ENCODE results near the gene PSMC5. TPM values are rescaled to one million over a fixed set of nuclear protein-coding genes. Genes with fewer than 3 reads are reported as not detected.
"Not testable (repeated sequence)": the region's sequence is repeated elsewhere in the genome, so short reads cannot be mapped to it uniquely, and the experiment has no call there.

The PSMC5 gene
- total RNA-seq, 4 donors from 2014 or later: 91.0 to 119 (median 103) TPM

- not testable (repeated sequence) for DNase-seq (ENCODE audit: low spot score); ATAC-seq (ENCODE audit: low FRiP score)
These were observed 51.2 kb downstream of the PSMC5 start for GRCh38 chr17:63878413-63878812.

- TF ChIP-seq, protein P1, sequence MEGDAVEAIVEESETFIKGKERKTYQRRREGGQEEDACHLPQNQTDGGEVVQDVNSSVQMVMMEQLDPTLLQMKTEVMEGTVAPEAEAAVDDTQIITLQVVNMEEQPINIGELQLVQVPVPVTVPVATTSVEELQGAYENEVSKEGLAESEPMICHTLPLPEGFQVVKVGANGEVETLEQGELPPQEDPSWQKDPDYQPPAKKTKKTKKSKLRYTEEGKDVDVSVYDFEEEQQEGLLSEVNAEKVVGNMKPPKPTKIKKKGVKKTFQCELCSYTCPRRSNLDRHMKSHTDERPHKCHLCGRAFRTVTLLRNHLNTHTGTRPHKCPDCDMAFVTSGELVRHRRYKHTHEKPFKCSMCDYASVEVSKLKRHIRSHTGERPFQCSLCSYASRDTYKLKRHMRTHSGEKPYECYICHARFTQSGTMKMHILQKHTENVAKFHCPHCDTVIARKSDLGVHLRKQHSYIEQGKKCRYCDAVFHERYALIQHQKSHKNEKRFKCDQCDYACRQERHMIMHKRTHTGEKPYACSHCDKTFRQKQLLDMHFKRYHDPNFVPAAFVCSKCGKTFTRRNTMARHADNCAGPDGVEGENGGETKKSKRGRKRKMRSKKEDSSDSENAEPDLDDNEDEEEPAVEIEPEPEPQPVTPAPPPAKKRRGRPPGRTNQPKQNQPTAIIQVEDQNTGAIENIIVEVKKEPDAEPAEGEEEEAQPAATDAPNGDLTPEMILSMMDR (IDR thresholded peaks at IDR 0.05): no peak
- DNase-seq (ENCODE audit: low spot score) (no peak), ATAC-seq (ENCODE audit: low FRiP score) (no peak)
These were observed 53.5 kb downstream of the PSMC5 start for GRCh38 chr17:63880706-63881105.

DNA sequence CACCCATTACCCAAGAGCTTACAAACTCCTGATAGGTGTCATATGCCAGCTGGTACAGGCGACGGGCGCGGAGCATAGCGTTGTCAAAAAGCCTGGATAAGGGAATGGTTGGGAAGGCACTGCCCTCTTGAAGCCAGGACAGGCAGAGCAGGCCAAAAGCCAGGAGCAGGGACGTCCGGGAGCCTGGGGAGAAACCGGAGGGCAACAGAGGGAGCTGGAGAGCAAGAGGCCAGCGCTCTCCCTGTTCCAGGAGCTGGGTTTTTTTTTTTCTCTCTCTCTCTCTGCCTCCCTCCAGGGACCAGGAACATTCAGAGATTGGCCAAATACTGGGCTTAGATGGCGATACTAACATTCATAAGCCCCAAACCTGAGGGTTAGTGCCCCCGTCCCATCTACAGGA lies 54.1 kb downstream of the PSMC5 start:
- not testable (repeated sequence) for ATAC-seq (ENCODE audit: low FRiP score); DNase-seq (ENCODE audit: low spot score)

Other genes starting within 250 kb of the PSMC5 start
- gene TACO1, start 226.5 kb upstream of the PSMC5 start, total RNA-seq: 10 to 100 TPM in 2 of 4 donors, 1 to 10 TPM in 2; 8.5 to 12.0 (median 10.1) TPM
- gene MAP3K3, start 205.0 kb upstream of the PSMC5 start, total RNA-seq: 10 to 100 TPM; 47.0 to 89.8 (median 53.7) TPM
- gene LIMD2, start 127.3 kb upstream of the PSMC5 start, total RNA-seq: 10 to 100 TPM in 2 of 4 donors, 1 to 10 TPM in 2; 4.4 to 44.9 (median 16.5) TPM
- gene STRADA, start 85.6 kb upstream of the PSMC5 start, total RNA-seq: 10 to 100 TPM; 16.5 to 32.3 (median 22.4) TPM
- gene CCDC47, start 53.8 kb upstream of the PSMC5 start, total RNA-seq: 100 to 1,000 TPM in 1 of 4 donors, 10 to 100 TPM in 3; 59.2 to 103 (median 62.0) TPM
- 100 to 1,000 TPM in 2 of 4 donors, 10 to 100 TPM in 2; 87.2 to 150 (median 112) TPM for gene DDX42, start 53.3 kb upstream of the PSMC5 start, total RNA-seq
- gene FTSJ3, start 232 bp downstream of the PSMC5 start, total RNA-seq: 10 to 100 TPM; 39.1 to 46.4 (median 40.4) TPM
- 100 to 1,000 TPM in 3 of 4 donors, 10 to 100 TPM in 1; 77.5 to 246 (median 109) TPM for gene SMARCD2, start 15.3 kb downstream of the PSMC5 start, total RNA-seq
- gene CSH2, start 46.2 kb downstream of the PSMC5 start, total RNA-seq: not detected
- not detected for gene GH2, start 54.5 kb downstream of the PSMC5 start, total RNA-seq
- not detected for gene CSH1, start 69.1 kb downstream of the PSMC5 start, total RNA-seq
- gene CSHL1, start 83.8 kb downstream of the PSMC5 start, total RNA-seq: not detected
- gene GH1, start 91.4 kb downstream of the PSMC5 start, total RNA-seq: not detected
- gene CD79B, start 104.9 kb downstream of the PSMC5 start, total RNA-seq: 10 to 100 TPM in 1 of 4 donors, 1 to 10 TPM in 3; 4.0 to 15.8 (median 6.0) TPM
- gene SCN4A, start 145.5 kb downstream of the PSMC5 start, total RNA-seq: 10 to 100 TPM in 3 of 4 donors, 1 to 10 TPM in 1; 7.0 to 43.3 (median 15.1) TPM
- gene PRR29, start 170.9 kb downstream of the PSMC5 start, total RNA-seq: 1 to 10 TPM in 1 of 4 donors, under 1 TPM in 3; 0.19 to 1.1 (median 0.55) TPM
- gene ICAM2, start 193.2 kb downstream of the PSMC5 start, total RNA-seq: 100 to 1,000 TPM in 3 of 4 donors, 10 to 100 TPM in 1; 57.7 to 252 (median 137) TPM